ENCODE results near the gene DDC.

The DDC gene

GRCh38 chr7:50596484-50596883 lies 31.3 kb upstream of the DDC start:
- H3K4me3 ChIP-seq (replicated peaks; ENCODE audit: low read depth, low read length), result no peak overlapping the region
- peaks cover 4% of the 10 kb centered on the region; the same call in 1 of the 2 replicates for H3K27me3 ChIP-seq (replicated peaks; ENCODE audit: control insufficient read depth, insufficient read depth, low read length)
- TF ChIP-seq CTCF (IDR thresholded peaks at IDR 0.05; ENCODE audit: insufficient read depth, low read length, poor library complexity, severe bottlenecking), result no peak
- DNase-seq (ENCODE audit: extremely low read depth, insufficient read length), result no peak
- no peaks in the 10 kb centered on the region for H3K36me3 ChIP-seq (ENCODE audit: control insufficient read depth, insufficient read depth, low read length)

GRCh38 chr7:50595491-50596102 lies 30.4 kb upstream of the DDC start:
- peaks cover 4% of the 10 kb centered on the region; the same call in 1 of the 2 replicates for H3K27me3 ChIP-seq (replicated peaks; ENCODE audit: control insufficient read depth, insufficient read depth, low read length)
- DNase-seq (ENCODE audit: extremely low read depth, insufficient read length), result no peak
- no peaks in the 10 kb centered on the region for H3K36me3 ChIP-seq (ENCODE audit: control insufficient read depth, insufficient read depth, low read length)
- H3K4me3 ChIP-seq (replicated peaks; ENCODE audit: low read depth, low read length), result no peak overlapping the region
- TF ChIP-seq CTCF (IDR thresholded peaks at IDR 0.05; ENCODE audit: insufficient read depth, low read length, poor library complexity, severe bottlenecking), result peak; percentile 68

GRCh38 chr7:50594734-50595485 lies 29.7 kb upstream of the DDC start:
- no peak overlapping the region for H3K4me3 ChIP-seq (replicated peaks; ENCODE audit: low read depth, low read length)
- TF ChIP-seq CTCF (IDR thresholded peaks at IDR 0.05; ENCODE audit: insufficient read depth, low read length, poor library complexity, severe bottlenecking), result no peak
- DNase-seq (ENCODE audit: extremely low read depth, insufficient read length), result no peak
- no peaks in the 10 kb centered on the region for H3K36me3 ChIP-seq (ENCODE audit: control insufficient read depth, insufficient read depth, low read length)
- peaks cover 4% of the 10 kb centered on the region; the same call in 1 of the 2 replicates for H3K27me3 ChIP-seq (replicated peaks; ENCODE audit: control insufficient read depth, insufficient read depth, low read length)

GRCh38 chr7:50594136-50594535 lies 28.9 kb upstream of the DDC start:
- Histone ChIP-seq H3K27me3 (replicated peaks; ENCODE audit: control insufficient read depth, insufficient read depth, low read length) (peaks cover 2% of the 10 kb centered on the region), H3K4me3 (replicated peaks; ENCODE audit: low read depth, low read length) (no peak overlapping the region), H3K36me3 (ENCODE audit: control insufficient read depth, insufficient read depth, low read length) (no peaks in the 10 kb centered on the region)
- no peak for TF ChIP-seq CTCF (IDR thresholded peaks at IDR 0.05; ENCODE audit: insufficient read depth, low read length, poor library complexity, severe bottlenecking)
- no peak for DNase-seq (ENCODE audit: extremely low read depth, insufficient read length)

- Histone ChIP-seq H3K27me3 (replicated peaks; ENCODE audit: control insufficient read depth, insufficient read depth, low read length) (peaks cover 2% of the 10 kb centered on the region; the same call in 1 of the 2 replicates), H3K36me3 (ENCODE audit: control insufficient read depth, insufficient read depth, low read length) (no peaks in the 10 kb centered on the region)
- DNase-seq (ENCODE audit: extremely low read depth, insufficient read length), result no peak
Measured at GRCh38 chr7:50592940-50593339, 27.7 kb upstream of the DDC start.

More at GRCh38 chr7:50592940-50593339, 27.7 kb upstream of the DDC start:
- H3K4me3 ChIP-seq (replicated peaks; ENCODE audit: low read depth, low read length), result no peak overlapping the region
- no peak for TF ChIP-seq CTCF (IDR thresholded peaks at IDR 0.05; ENCODE audit: insufficient read depth, low read length, poor library complexity, severe bottlenecking)

Data from GM06990 (cell line).